K562 (cell line): Measurements from ENCODE around the gene ANKRD34A. TPM values are rescaled to one million over a fixed set of nuclear protein-coding genes. Genes with fewer than 3 reads are reported as not detected.

Source experiments
- ATAC-seq: fragments of 200-7000 bp; cut with Tn5 transposase; 3 replicates; pipeline ENCODE4 v1.9.1; 2020; ENCODE audit warnings: moderate library complexity
- BruUV-seq: library from RNA; stranded (reverse); fragments of 400-500 nt; replicated peaks from 2 replicates; lab custom pipeline; 2021; lab: Mats Ljungman, UMichigan
- CTCF ChIA-PET: fragments of 300-600 bp; formaldehyde crosslinking; extraction: SDS; loops from one replicate; lab custom pipeline; 2021; ENCODE audit warnings: low intra/inter-chr PET ratio; lab: Yijun Ruan, JAX
- POLR2A ChIA-PET: fragments of 300-600, 350-650 bp; sonication (Branson Sonifier 250); formaldehyde crosslinking; extraction: SDS; loops from one replicate; lab custom pipeline; 2021; ENCODE audit warnings: antibody characterized with exemption, inconsistent platforms; lab: Yijun Ruan, JAX
- DNase-seq, 4 experiments: peaks; one replicate each; pipeline versions ENCODE4 v3.0.0 to v3.0.0-alpha.2; 2011 to 2018; ENCODE audit warnings: low spot score in 3 of 4, mixed read lengths in 3 of 4; ENCODE audit errors: extremely low read depth in 1 of 4
- FAIRE-seq: peaks from 2 replicates; lab custom pipeline; 2011; peaks lifted over from hg19 to GRCh38; lab: Jason Lieb, UNC
- H2AFZ ChIP-seq: 2 replicates; pipeline ENCODE4 v1.6.0; 2011; ENCODE audit warnings: low read depth, low read length, control low read depth, inconsistent platforms
- H3K27ac ChIP-seq: fragments of 200-600 bp; 3 replicates; pipeline ENCODE4 v1.8.0; 2011; ENCODE audit warnings: low read depth, mild to moderate bottlenecking, control low read depth, inconsistent platforms, low read length, moderate library complexity, mixed read lengths; ENCODE audit errors: extremely low read depth
- H3K27me3 ChIP-seq, 2 experiments: fragments of 300-600 bp in 1 of 2; 2 replicates in 1 of 2; 3 replicates in 1 of 2; pipeline versions ENCODE4 v1.6.0 to v1.8.0; 2011; ENCODE audit warnings: inconsistent platforms in 2 of 2, low read length in 2 of 2, mild to moderate bottlenecking in 1 of 2, mixed read lengths in 1 of 2, moderate library complexity in 1 of 2; ENCODE audit not compliant: control insufficient read depth in 2 of 2, insufficient read depth in 2 of 2
- H3K36me3 ChIP-seq: fragments of 300-600 bp; 3 replicates; pipeline ENCODE4 v1.8.0; 2011; ENCODE audit warnings: mild to moderate bottlenecking, low read length, inconsistent platforms; ENCODE audit not compliant: control insufficient read depth, insufficient read depth
- H3K4me1 ChIP-seq, 2 experiments: fragments of 200-600 bp in 1 of 2; replicated peaks in 1 of 2; 2 replicates in 1 of 2; 3 replicates in 1 of 2; pipeline versions ENCODE4 v1.5.1 to v1.8.0; 2011; ENCODE audit warnings: inconsistent platforms in 2 of 2, low read length in 2 of 2, mild to moderate bottlenecking in 1 of 2, mixed read lengths in 1 of 2, moderate library complexity in 1 of 2; ENCODE audit not compliant: control insufficient read depth in 2 of 2, insufficient read depth in 2 of 2
- H3K4me2 ChIP-seq: 2 replicates; pipeline ENCODE4 v1.6.1; 2011; ENCODE audit warnings: low read length, control low read depth, inconsistent platforms, mixed read lengths; ENCODE audit not compliant: insufficient read depth
- H3K4me3 ChIP-seq: fragments of 200-600 bp; sonication (generic), shearing (Covaris generic); 2 replicates; pipeline ENCODE4 v1.5.1; 2016; ENCODE audit warnings: control low read depth, inconsistent platforms
- H3K79me2 ChIP-seq: fragments of 200-600 bp; 3 replicates; pipeline ENCODE4 v1.8.0; 2011; ENCODE audit warnings: low read length, inconsistent platforms; ENCODE audit not compliant: control insufficient read depth, insufficient read depth
- H3K9ac ChIP-seq, 2 experiments: 2 replicates each; pipeline versions ENCODE4 v1.6.0 to v1.6.1; 2011; ENCODE audit warnings: low read depth in 2 of 2, low read length in 2 of 2, control low read depth in 1 of 2, inconsistent platforms in 1 of 2, mild to moderate bottlenecking in 1 of 2, mixed read lengths in 1 of 2; ENCODE audit not compliant: insufficient read depth in 1 of 2
- H3K9me1 ChIP-seq: one replicate; pipeline ENCODE4 v1.6.0; 2011; ENCODE audit warnings: inconsistent platforms, mild to moderate bottlenecking, low read length, moderate library complexity; ENCODE audit not compliant: control insufficient read depth, insufficient read depth
- H3K9me3 ChIP-seq: replicated peaks from 2 replicates; pipeline ENCODE4 v1.5.1; 2011; ENCODE audit warnings: low read depth, low read length, inconsistent platforms; ENCODE audit not compliant: control insufficient read depth, insufficient read depth
- H4K20me1 ChIP-seq: replicated peaks from 2 replicates; pipeline ENCODE4 v1.6.1; 2011; ENCODE audit warnings: low read length, inconsistent platforms, mixed read lengths; ENCODE audit not compliant: control insufficient read depth, insufficient read depth
- COPS2 ChIP-seq: fragments of 450-650 bp; conservative IDR thresholded peaks from 2 replicates; pipeline ENCODE4 v1.6.1; 2016; ENCODE audit warnings: mild to moderate bottlenecking, moderate library complexity
- DACH1 ChIP-seq: fragments of 450-650 bp; IDR thresholded peaks from 2 replicates; pipeline ENCODE4 v1.6.1; 2018; ENCODE audit not compliant: partially characterized antibody
- DLX4 ChIP-seq: fragments of 250-450 bp; sonication (Bioruptor Pico); IDR thresholded peaks from 2 replicates; pipeline ENCODE4 v1.6.1; 2021; ENCODE audit warnings: mild to moderate bottlenecking
- FOXM1 ChIP-seq, 2 experiments: fragments of 450-650 bp in 1 of 2; sonication (generic) in 1 of 2; formaldehyde crosslinking in 1 of 2; IDR thresholded peaks; 2 replicates each; pipeline versions ENCODE4 v1.6.1 to v1.9.0; 2017 to 2022; ENCODE audit warnings: low read depth in 2 of 2, mild to moderate bottlenecking in 2 of 2, missing genetic modification reagents in 1 of 2, moderate library complexity in 1 of 2
- IRF2 ChIP-seq: sonication (generic); formaldehyde crosslinking; IDR thresholded peaks from 2 replicates; pipeline ENCODE4 v1.8.1; 2022; ENCODE audit warnings: mild to moderate bottlenecking, missing genetic modification reagents
- KAT2B ChIP-seq: IDR thresholded peaks from one replicate; pipeline ENCODE4 v1.6.1; 2012; ENCODE audit warnings: low read depth, mild to moderate bottlenecking, control low read depth, inconsistent platforms, low read length, moderate library complexity
- NUFIP1 ChIP-seq: fragments of 450-650 bp; IDR thresholded peaks from 2 replicates; pipeline ENCODE4 v1.6.1; 2018; ENCODE audit not compliant: partially characterized antibody
- RBM39 ChIP-seq: fragments of 200-400 bp; formaldehyde crosslinking; optimal IDR thresholded peaks from 2 replicates; pipeline ENCODE3; 2018; ENCODE audit warnings: low read depth, low read length
- RNF219 ChIP-seq: fragments of 250-450 bp; sonication (Bioruptor Pico); IDR thresholded peaks from 2 replicates; pipeline ENCODE4 v1.5.0; 2022; ENCODE audit warnings: mild to moderate bottlenecking
- SMAD4 ChIP-seq: fragments of 250-450 bp; sonication (Bioruptor Pico); conservative IDR thresholded peaks from 2 replicates; pipeline ENCODE4 v1.8.0; 2021; ENCODE audit warnings: inconsistent platforms, mild to moderate bottlenecking, moderate library complexity
- WGBS: fragments of 100-300 bp; shearing (Covaris generic); methylation state at CpG from one replicate; pipeline ENCODE4 v1.1.6; 2016; ENCODE audit warnings: low coverage, mixed read lengths; ENCODE audit not compliant: insufficient coverage; ENCODE audit errors: missing lambda C conversion rate; 5-methylcytosine and 5-hydroxymethylcytosine counted together
- in situ Hi-C: fragments of 300-500 bp; cut with MboI; formaldehyde crosslinking; loops from 4 replicates; pipeline ENCODE4 v1.15.0; 2018; ENCODE audit warnings: inconsistent platforms, mixed read lengths
- intact Hi-C: fragments of 100-400 bp; cut with micrococcal nuclease; formaldehyde crosslinking; loops from 2 replicates; pipeline ENCODE4 v1.14.2; 2022
- polyA plus RNA-seq, 8 experiments: library from polyadenylated mRNA; depleted of rRNA in 4 of 8; stranded (reverse) in 5 of 8; unstranded in 3 of 8; fragments of >200 nt; fragmentation: Nextera tagmentation in 2 of 8; fragmentation: Illumina TruSeq in 1 of 8; extraction: Ambion mirVana in 2 of 8; extraction: Trizol in 1 of 8; gene quantifications; 2 replicates each; pipeline versions ENCODE4 v1.2.1 to v1.2.3, GENCODE V29; 2011 to 2014; ENCODE audit warnings: inconsistent platforms in 1 of 8, missing spikeins in 1 of 8
- total RNA-seq, 7 experiments: library from RNA; depleted of rRNA in 6 of 7; stranded (reverse); fragments of >200 nt in 6 of 7; fragmentation: Illumina TruSeq in 2 of 7; extraction: Trizol in 2 of 7; gene quantifications; 2 replicates each; pipeline versions ENCODE4 v1.2.1 to v1.2.3, GENCODE V29; 2011 to 2021; ENCODE audit warnings: low replicate concordance in 1 of 7

Gene ANKRD34A
- total and polyA plus RNA-seq, 9 of the 15 experiments (the other 6 are each of a cell fraction or from before 2014, with no cell fraction given) = 0.06 to 1.6 (median 0.43) TPM

DNA sequence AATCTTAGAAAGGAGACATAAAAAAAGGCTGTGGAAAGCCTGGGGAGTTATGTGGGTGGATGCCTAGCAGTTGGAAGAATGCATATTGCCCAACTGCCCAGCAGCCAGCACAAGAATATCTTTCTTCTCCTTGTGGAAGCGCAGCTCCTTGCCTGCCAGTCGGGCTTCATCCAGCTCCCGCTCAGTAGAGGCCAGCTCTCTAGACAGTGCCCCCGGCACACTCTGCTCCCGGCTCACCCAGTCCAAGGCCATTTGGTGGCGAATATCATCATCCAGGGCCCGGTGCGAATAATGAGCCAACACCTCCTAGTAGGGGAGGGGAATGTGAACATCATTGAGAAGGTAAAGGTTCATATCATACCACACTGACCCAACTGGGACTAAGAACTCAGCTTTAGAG is 28.1 kb downstream of the ANKRD34A start:
- 95% methylated on average over 8 of the region's 8 CpGs for WGBS
- no peak for DNase-seq
- H3K4me1 ChIP-seq = peaks cover 4 to 12% of the 10 kb centered on the region in 2 experiments; a peak in 3 of 5 replicates

More for the DNA sequence above, 28.1 kb downstream of the ANKRD34A start:
- no peak for TF ChIP-seq DLX4 (CRISPR knock-in tag)
- no peak for TF ChIP-seq RBM39
- TF ChIP-seq SMAD4 = no peak
- TF ChIP-seq RNF219 = no peak
- TF ChIP-seq DACH1 = no peak
- TF ChIP-seq COPS2 = no peak
- no peak for TF ChIP-seq NUFIP1
- TF ChIP-seq FOXM1 (IDR thresholded peaks at IDR 0.05; ENCODE audit: low read depth) = no peak
- TF ChIP-seq FOXM1 (CRISPR knock-in tag; IDR thresholded peaks at IDR 0.05; ENCODE audit: low read depth) = no peak
- TF ChIP-seq KAT2B = no peak
- TF ChIP-seq IRF2 (CRISPR knock-in tag) = no peak
- Histone ChIP-seq H3K9ac (no peak overlapping the region), H3K27ac (no peak overlapping the region), H4K20me1 (no peaks in the 10 kb centered on the region), H3K9me3 (no peaks in the 10 kb centered on the region), H3K9me1 (peaks cover 3% of the 10 kb centered on the region), H3K36me3 (peaks cover 16% of the 10 kb centered on the region; the same call in 1 of the 3 replicates), H2AFZ (no peak overlapping the region), H3K79me2 (no peaks in the 10 kb centered on the region; the same call in 2 of the 3 replicates), H3K4me3 (no peak overlapping the region), H3K4me2 (no peak overlapping the region), H3K27me3 (no peaks in the 10 kb centered on the region)
- ATAC-seq (no peak), FAIRE-seq (no peak)
- ChIA-PET CTCF (no interaction called here), POLR2A (interaction anchor here (0.5 to 2.5 kb wide), 4 partner anchors 9 to 140 kb away, joined by 3 to 15 read pairs (median 3); partner anchors contain the start of genes ANKRD34A, ANKRD35, POLR3GL and RBM8A)
- intact Hi-C loops = no loop called here
- BruUV-seq = no TSS peak
- in situ Hi-C loops = no loop called here
